PC-3 (cell line): ENCODE results near the gene GABRB2. TPM values are rescaled to one million over a fixed set of nuclear protein-coding genes. Genes with fewer than 3 reads are reported as not detected.

Source experiments
- ATAC-seq: fragments of 200-7000 bp; cut with Tn5 transposase; 2 replicates; pipeline ENCODE4 v1.9.1; 2020; ENCODE audit warnings: mild to moderate bottlenecking, moderate library complexity
- BruUV-seq: library from RNA; stranded (reverse); fragments of 400-500 nt; replicated peaks from 2 replicates; lab custom pipeline; 2021; lab: Mats Ljungman, UMichigan
- CTCF ChIA-PET: fragments of 300-600 bp; sonication (Branson Sonifier 250); formaldehyde crosslinking; loops from one replicate; lab custom pipeline; 2022; ENCODE audit warnings: antibody characterized with exemption; lab: Charles Lee
- POLR2A ChIA-PET: fragments of 300-600 bp; sonication (Branson Sonifier 250); formaldehyde crosslinking; loops from one replicate; lab custom pipeline; 2022; ENCODE audit warnings: antibody characterized with exemption; ENCODE audit not compliant: unreplicated experiment; lab: Charles Lee
- DNase-seq: peaks from one replicate; pipeline ENCODE4 v3.0.0-alpha.2; 2015
- H2AFZ ChIP-seq: fragments of 300-600 bp; sonication (generic); 2 replicates; pipeline ENCODE4 v1.6.0; 2016; ENCODE audit warnings: antibody characterized with exemption, low read length
- H3F3A ChIP-seq: fragments of 300-600 bp; sonication (generic); one replicate; pipeline ENCODE4 v1.6.0; 2017; ENCODE audit warnings: antibody characterized with exemption, low read length, control low read depth, mild to moderate bottlenecking; ENCODE audit not compliant: unreplicated experiment
- H3K27ac ChIP-seq: fragments of 300-600 bp; sonication (generic); 2 replicates; pipeline ENCODE4 v1.5.1; 2016; ENCODE audit warnings: mild to moderate bottlenecking, low read length
- H3K27me3 ChIP-seq: fragments of 300-600 bp; sonication (generic); 2 replicates; pipeline ENCODE4 v1.6.1; 2016; ENCODE audit warnings: low read length, mixed read lengths
- H3K36me3 ChIP-seq: fragments of 300-600 bp; sonication (generic); 2 replicates; pipeline ENCODE4 v1.6.1; 2016; ENCODE audit warnings: low read depth, mixed run types, low read length, mixed read lengths
- H3K4me1 ChIP-seq: fragments of 300-600 bp; sonication (generic); 2 replicates; pipeline ENCODE4 v1.5.1; 2016; ENCODE audit warnings: low read length; ENCODE audit not compliant: insufficient read depth
- H3K4me2 ChIP-seq: fragments of 300-600 bp; sonication (generic); 2 replicates; pipeline ENCODE4 v1.6.0; 2016; ENCODE audit warnings: low read length
- H3K4me3 ChIP-seq: fragments of 300-600 bp; sonication (generic); 2 replicates; pipeline ENCODE4 v1.5.1; 2016; ENCODE audit warnings: mild to moderate bottlenecking, low read length, mixed read lengths
- H3K79me2 ChIP-seq: fragments of 300-600 bp; sonication (generic); 2 replicates; pipeline ENCODE4 v1.6.1; 2017; ENCODE audit warnings: low read length, mixed read lengths
- H3K9ac ChIP-seq: fragments of 300-600 bp; sonication (generic); 2 replicates; pipeline ENCODE4 v1.6.0; 2016; ENCODE audit warnings: mild to moderate bottlenecking, low read length
- H3K9me2 ChIP-seq: fragments of 300-600 bp; sonication (generic); replicated peaks from 2 replicates; pipeline ENCODE4 v1.6.1; 2016; ENCODE audit warnings: mixed run types, low read length, mixed read lengths
- H3K9me3 ChIP-seq: fragments of 300-600 bp; sonication (generic); 2 replicates; pipeline ENCODE4 v1.6.1; 2016; ENCODE audit warnings: low read length, mixed read lengths
- H4K20me1 ChIP-seq: fragments of 300-600 bp; sonication (generic); 2 replicates; pipeline ENCODE4 v1.6.1; 2016; ENCODE audit warnings: low read length, mixed read lengths
- EZH2 ChIP-seq: fragments of 300-600 bp; sonication (generic); IDR thresholded peaks from one replicate; pipeline ENCODE4 v1.6.1; 2017; ENCODE audit warnings: antibody characterized with exemption, mild to moderate bottlenecking, low read length; ENCODE audit not compliant: unreplicated experiment
- EZH2phosphoT487 ChIP-seq: fragments of 300-600 bp; sonication (generic); IDR thresholded peaks from 2 replicates; pipeline ENCODE4 v1.6.1; 2018; ENCODE audit warnings: mild to moderate bottlenecking, antibody characterized with exemption, low read length, borderline replicate concordance
- intact Hi-C: fragments of 100-400 bp; cut with micrococcal nuclease; formaldehyde crosslinking; loops from 2 replicates; pipeline ENCODE4 v1.9.0; 2023
- total RNA-seq: library from RNA; depleted of rRNA; stranded (reverse); fragments of >200 nt; gene quantifications from 2 replicates; pipeline ENCODE4 v1.2.3, GENCODE V29; 2014
- TF ChIP-seq, protein P1 (sequence below): fragments of 300-600 bp; sonication (generic); conservative IDR thresholded peaks from 2 replicates; pipeline ENCODE4 v1.5.1; 2017; ENCODE audit warnings: antibody characterized with exemption, low read depth, mild to moderate bottlenecking, low read length

The GABRB2 gene
- total RNA-seq, 1 experiment from 2014 or later = not detected

DNA sequence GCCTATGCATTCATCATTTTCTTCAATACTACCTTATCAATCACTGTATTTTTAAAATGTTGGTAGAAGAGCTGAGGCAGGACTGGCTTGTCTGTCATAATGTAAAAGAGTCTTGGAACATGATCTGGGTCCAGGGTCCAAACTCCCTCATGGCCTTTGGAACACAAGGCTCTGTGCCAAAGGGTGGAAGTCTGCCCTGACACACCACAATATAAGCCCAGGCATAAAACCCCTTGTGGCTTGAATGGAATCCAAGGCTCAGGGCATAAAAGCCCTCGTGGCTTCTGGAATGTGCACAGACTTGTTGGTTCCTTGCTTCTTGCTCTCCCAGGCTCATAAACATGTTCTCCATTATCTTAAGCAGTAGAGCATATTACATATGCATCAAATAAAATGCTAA, 48.0 kb downstream of the GABRB2 start:
- no peak overlapping the region for H3K4me2 ChIP-seq
- intact Hi-C loops = no loop called here
- no peak for DNase-seq
- no peaks in the 10 kb centered on the region for H3K36me3 ChIP-seq
- no TSS peak for BruUV-seq
- H3F3A ChIP-seq = no peaks in the 10 kb centered on the region
- POLR2A ChIA-PET = no interaction called here
- CTCF ChIA-PET = no interaction called here
- H3K9me3 ChIP-seq = peaks cover 34% of the 10 kb centered on the region
- no peaks in the 10 kb centered on the region for H3K9me2 ChIP-seq
- H3K27ac ChIP-seq = no peak overlapping the region
- no peaks in the 10 kb centered on the region for H3K27me3 ChIP-seq
- no peak overlapping the region for H3K4me3 ChIP-seq
- no peak overlapping the region for H2AFZ ChIP-seq
- H4K20me1 ChIP-seq = no peaks in the 10 kb centered on the region
- H3K9ac ChIP-seq = no peak overlapping the region
- no peaks in the 10 kb centered on the region for H3K79me2 ChIP-seq
- TF ChIP-seq, protein P1, sequence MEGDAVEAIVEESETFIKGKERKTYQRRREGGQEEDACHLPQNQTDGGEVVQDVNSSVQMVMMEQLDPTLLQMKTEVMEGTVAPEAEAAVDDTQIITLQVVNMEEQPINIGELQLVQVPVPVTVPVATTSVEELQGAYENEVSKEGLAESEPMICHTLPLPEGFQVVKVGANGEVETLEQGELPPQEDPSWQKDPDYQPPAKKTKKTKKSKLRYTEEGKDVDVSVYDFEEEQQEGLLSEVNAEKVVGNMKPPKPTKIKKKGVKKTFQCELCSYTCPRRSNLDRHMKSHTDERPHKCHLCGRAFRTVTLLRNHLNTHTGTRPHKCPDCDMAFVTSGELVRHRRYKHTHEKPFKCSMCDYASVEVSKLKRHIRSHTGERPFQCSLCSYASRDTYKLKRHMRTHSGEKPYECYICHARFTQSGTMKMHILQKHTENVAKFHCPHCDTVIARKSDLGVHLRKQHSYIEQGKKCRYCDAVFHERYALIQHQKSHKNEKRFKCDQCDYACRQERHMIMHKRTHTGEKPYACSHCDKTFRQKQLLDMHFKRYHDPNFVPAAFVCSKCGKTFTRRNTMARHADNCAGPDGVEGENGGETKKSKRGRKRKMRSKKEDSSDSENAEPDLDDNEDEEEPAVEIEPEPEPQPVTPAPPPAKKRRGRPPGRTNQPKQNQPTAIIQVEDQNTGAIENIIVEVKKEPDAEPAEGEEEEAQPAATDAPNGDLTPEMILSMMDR = no peak
- no peak for TF ChIP-seq EZH2
- TF ChIP-seq EZH2phosphoT487 = no peak
- no peak for ATAC-seq
- H3K4me1 ChIP-seq = no peaks in the 10 kb centered on the region

DNA sequence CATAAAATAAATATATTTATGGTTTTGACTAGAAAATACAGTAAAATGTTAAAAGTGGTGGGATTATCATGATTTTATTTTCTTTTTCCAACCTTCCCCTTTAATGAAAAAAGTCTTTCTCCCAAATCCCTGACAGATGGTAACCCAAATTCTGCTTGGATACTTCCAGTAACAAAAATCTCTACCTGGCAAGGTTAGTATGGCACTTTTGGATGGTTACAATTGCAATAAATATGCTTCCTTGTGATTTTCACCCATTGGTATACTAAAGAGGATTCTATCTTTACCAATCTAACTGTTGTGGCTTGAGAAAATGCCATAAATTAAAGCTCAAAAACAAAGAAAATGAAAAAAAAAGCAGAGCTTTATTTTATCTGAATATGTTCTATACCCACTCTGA, 62.8 kb downstream of the GABRB2 start:
- peaks cover 13% of the 10 kb centered on the region; the same call in 1 of the 2 replicates for H3K9me3 ChIP-seq
- H3K9ac ChIP-seq = no peak overlapping the region
- TF ChIP-seq EZH2phosphoT487 (no peak), EZH2 (no peak)
- TF ChIP-seq, protein P1 = no peak
- DNase-seq (no peak), ATAC-seq (no peak)
- H3K4me1 ChIP-seq = no peaks in the 10 kb centered on the region
- no peaks in the 10 kb centered on the region for H3K79me2 ChIP-seq
- POLR2A ChIA-PET = no interaction called here
- H3K9me2 ChIP-seq = no peaks in the 10 kb centered on the region
- H3K27ac ChIP-seq = no peak overlapping the region
- H3K4me2 ChIP-seq = no peak overlapping the region
- CTCF ChIA-PET = no interaction called here
- H2AFZ ChIP-seq = no peak overlapping the region
- intact Hi-C loops = no loop called here
- no peaks in the 10 kb centered on the region for H4K20me1 ChIP-seq
- H3F3A ChIP-seq = no peaks in the 10 kb centered on the region
- no peaks in the 10 kb centered on the region for H3K27me3 ChIP-seq
- H3K4me3 ChIP-seq = no peak overlapping the region
- H3K36me3 ChIP-seq = no peaks in the 10 kb centered on the region
- no TSS peak for BruUV-seq

DNA sequence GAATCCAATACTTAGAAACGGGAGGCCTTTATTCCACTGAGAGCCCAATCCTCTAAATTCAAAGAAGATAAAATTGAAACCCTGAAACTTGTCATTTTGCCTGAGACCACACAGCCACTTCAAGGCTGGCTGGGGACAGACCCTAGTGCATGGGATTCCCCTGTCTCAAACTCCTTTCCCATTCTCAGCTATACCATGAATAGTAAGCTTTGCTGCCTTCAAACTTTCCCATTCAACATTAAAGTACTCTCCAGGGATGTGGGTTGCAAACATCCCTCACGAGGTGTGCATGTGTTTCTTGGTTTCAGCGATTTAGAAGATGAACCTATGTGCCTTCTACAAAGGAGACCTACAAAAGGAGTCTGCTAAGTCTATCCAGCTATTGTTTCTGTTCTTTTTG, 64.6 kb downstream of the GABRB2 start:
- no peak for DNase-seq
- no peak for ATAC-seq
- no peaks in the 10 kb centered on the region for H4K20me1 ChIP-seq
- no peak overlapping the region for H3K27ac ChIP-seq
- H3K4me3 ChIP-seq = no peak overlapping the region
- CTCF ChIA-PET = no interaction called here
- H3K79me2 ChIP-seq = no peaks in the 10 kb centered on the region
- TF ChIP-seq, protein P1 = no peak
- TF ChIP-seq EZH2 = no peak
- no peak for TF ChIP-seq EZH2phosphoT487
- no peaks in the 10 kb centered on the region for H3K9me2 ChIP-seq
- H3K9ac ChIP-seq = no peak overlapping the region
- intact Hi-C loops = no loop called here
- H2AFZ ChIP-seq = no peak overlapping the region
- H3K4me2 ChIP-seq = no peak overlapping the region
- H3K4me1 ChIP-seq = no peaks in the 10 kb centered on the region
- H3K36me3 ChIP-seq = no peaks in the 10 kb centered on the region
- POLR2A ChIA-PET = no interaction called here
- H3K27me3 ChIP-seq = no peaks in the 10 kb centered on the region
- no peaks in the 10 kb centered on the region for H3F3A ChIP-seq
- peaks cover 13% of the 10 kb centered on the region; the same call in 1 of the 2 replicates for H3K9me3 ChIP-seq
- no TSS peak for BruUV-seq
